GM12872 (cell line): ENCODE results near the gene MAP3K13.

ENCODE experiments used
- TF ChIP-seq, protein P1 (sequence below): IDR thresholded peaks from 3 replicates; pipeline ENCODE4 v1.5.1; 2011; ENCODE audit warnings: low read depth, mild to moderate bottlenecking, low read length, moderate library complexity; ENCODE audit not compliant: insufficient read depth

MAP3K13 gene

DNA sequence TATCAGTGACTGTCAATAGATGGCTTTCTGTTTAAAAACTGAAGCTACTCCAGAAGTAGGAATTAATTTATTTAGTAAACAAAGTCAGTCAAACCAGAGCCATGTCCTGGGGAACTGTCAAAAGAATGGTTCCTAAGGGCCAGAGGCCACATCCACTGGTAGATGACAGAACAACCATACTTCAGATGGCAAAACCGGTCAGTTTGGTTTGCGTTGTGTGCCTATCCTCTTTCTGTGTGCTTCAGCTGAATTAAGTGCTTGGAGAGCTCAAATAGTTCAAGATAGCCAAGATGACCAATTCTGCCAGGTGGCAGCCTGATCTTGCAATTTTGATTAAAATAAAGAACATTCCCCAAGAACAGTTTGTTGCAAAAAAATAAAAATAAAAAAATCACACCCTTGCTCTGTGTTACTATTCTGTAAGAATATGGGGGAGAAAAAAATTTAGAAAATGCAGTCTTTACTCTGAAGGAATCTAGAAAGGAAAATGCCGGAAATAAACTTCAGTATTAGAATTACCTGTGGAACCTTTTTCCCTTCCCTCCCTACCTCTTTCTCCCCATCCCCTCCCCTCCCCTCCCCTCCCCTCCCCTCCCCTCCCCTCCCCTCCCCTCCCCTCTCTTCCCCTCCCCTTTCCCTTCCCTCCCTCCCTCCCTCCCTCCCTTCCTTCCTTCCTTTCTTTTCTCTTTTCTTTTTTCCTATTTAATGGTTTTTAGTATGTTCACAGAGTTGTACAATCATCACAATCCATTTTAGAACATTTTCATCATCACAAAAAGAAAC, 2.5 kb downstream of the MAP3K13 start:
- TF ChIP-seq, protein P1, sequence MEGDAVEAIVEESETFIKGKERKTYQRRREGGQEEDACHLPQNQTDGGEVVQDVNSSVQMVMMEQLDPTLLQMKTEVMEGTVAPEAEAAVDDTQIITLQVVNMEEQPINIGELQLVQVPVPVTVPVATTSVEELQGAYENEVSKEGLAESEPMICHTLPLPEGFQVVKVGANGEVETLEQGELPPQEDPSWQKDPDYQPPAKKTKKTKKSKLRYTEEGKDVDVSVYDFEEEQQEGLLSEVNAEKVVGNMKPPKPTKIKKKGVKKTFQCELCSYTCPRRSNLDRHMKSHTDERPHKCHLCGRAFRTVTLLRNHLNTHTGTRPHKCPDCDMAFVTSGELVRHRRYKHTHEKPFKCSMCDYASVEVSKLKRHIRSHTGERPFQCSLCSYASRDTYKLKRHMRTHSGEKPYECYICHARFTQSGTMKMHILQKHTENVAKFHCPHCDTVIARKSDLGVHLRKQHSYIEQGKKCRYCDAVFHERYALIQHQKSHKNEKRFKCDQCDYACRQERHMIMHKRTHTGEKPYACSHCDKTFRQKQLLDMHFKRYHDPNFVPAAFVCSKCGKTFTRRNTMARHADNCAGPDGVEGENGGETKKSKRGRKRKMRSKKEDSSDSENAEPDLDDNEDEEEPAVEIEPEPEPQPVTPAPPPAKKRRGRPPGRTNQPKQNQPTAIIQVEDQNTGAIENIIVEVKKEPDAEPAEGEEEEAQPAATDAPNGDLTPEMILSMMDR = no peak

DNA sequence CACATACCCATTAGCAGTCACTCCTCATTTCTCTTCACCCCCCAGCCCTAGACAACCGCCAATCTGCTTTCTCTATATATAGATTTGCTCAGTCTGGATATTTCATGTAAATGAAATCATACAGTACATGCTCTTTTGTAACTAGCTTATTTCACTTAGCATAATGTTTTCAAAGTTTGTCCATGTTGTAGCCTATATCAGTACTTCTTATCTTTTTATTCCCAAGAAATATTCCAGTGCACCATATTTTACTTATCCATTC, 3.1 kb downstream of the MAP3K13 start:
- TF ChIP-seq, protein P1 = no peak

DNA sequence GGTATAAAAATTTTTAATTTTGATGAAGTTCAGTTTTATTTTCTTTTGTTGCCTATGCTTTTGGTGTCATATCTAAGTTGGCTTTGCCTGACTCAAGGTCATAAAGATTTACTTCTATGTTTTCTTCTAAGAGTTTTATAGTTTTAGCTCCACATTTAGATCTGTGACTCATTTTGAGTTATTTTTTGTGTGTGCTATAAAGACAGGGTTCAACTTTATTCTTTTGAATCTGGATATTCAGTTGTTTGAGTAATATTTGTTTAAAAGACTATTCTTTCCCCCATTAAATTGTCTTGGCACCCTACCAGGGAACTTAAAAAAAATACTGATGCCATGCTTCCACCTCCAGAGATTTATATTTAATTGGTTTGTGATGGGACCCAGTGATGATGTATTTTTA, 4.0 kb downstream of the MAP3K13 start:
- TF ChIP-seq, protein P1 = no peak

DNA sequence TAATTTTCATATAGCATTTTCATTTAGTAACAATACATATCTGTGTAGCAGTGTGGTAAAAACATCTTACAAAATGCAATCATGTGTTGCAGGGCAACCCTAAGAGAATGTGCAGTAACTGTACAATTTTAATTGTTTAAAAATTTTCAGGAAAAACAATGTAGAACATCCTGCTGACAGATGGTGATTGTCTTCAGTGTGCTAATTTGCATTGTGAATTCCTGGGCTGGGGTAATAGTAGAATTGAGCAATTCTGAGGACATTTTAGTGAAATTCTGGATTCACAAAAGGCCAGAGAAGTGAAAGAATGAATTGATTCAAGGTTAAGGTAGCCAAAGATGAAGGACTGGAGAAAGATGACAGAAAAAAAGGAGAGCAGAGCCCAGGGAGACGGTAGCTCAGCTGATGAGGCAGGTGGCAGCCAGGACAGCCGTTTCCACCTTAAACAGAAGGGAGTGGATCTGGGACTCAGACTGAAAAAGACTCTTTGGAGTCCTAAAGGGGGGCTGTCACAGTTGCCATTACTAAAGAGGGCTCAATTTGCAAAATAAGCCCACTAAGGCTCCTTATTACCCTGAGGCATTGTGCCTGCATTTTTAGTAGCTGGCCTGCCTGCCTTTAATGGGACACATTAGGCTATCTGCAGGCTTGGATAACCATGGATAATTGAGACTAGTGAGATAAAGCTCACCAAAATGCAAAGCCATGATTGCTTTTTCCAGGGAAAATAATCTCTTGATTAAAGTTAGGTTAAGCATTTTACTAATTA, 8.6 kb downstream of the MAP3K13 start:
- TF ChIP-seq, protein P1 = no peak

DNA sequence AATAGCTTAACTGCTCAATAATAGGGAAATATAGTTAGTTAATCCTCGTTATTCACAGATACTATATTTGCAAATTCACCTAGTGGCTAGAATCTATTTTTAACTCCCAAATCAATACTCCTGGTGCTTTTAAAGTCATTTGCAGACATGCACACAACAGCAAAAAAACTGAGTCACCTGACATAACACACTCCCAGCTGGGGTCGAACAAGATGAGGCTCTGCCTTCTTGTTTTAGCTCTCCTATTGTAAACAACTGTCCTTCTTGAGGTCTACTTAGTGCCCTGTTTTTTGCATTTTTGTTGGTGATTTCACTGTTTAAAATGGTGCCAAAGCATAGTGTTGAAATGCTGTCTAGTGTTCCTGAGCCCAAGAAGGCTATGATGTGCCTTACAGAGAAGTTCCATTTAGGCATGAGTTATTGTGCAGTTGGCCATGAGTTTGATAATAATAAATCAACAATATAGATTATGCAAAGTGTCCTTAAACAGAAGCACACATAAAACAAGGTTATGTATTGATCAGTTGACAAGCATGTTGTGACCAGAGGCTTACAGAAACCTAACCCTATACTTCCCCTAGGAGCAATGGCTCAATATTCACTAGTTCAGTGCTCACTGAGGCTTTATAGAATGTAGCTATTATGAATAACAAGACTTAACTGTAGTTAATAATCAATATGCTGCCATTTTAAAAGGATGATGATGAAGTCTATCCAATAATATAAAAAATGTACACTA, 18.6 kb downstream of the MAP3K13 start:
- TF ChIP-seq, protein P1 = no peak

DNA sequence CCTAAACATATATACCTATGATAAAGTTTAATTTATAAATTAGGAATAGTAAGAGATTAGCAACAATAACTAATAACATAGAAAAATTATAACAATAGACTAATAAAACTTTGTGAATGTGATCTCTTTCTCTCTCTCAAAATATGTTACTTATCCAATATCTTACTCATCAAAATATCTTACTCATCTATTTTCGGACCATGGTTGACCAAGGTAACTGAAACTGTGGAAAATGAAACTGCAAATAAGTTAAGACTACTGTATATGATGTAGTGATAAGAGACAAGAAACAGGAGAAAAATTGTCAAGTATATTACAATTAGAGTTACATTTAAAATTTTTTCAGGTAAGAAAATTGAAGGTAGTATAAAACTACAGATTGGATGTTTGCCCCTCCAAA, 19.2 kb downstream of the MAP3K13 start:
- TF ChIP-seq, protein P1 = no peak

DNA sequence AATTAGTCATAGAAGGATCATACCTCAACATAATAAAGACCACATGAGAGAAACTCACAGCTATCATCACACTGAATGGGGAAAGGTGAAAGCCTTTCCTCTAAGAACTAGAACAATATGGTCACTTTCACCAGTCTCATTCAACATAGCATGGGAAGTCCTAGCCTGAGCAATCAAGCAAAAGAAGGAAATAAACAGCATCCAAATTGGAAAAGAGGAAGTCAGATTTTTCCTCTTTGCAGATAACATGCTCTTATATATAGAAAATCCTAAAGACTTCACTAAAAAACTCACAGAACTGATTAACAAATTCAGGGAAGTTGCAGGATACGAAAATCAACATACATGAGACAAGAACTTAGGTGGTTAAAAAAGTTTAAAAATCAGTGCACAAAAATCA, 24.7 kb downstream of the MAP3K13 start:
- TF ChIP-seq, protein P1 = no peak
